TTC549 (cell line): Measurements from ENCODE around the gene IL17RB.

Experiments
- FAIRE-seq: peaks from 2 replicates; lab custom pipeline; 2012; peaks lifted over from hg19 to GRCh38; lab: Jason Lieb, UNC

Gene IL17RB, protein sequence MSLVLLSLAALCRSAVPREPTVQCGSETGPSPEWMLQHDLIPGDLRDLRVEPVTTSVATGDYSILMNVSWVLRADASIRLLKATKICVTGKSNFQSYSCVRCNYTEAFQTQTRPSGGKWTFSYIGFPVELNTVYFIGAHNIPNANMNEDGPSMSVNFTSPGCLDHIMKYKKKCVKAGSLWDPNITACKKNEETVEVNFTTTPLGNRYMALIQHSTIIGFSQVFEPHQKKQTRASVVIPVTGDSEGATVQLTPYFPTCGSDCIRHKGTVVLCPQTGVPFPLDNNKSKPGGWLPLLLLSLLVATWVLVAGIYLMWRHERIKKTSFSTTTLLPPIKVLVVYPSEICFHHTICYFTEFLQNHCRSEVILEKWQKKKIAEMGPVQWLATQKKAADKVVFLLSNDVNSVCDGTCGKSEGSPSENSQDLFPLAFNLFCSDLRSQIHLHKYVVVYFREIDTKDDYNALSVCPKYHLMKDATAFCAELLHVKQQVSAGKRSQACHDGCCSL

GRCh38 chr3:53846134-53846850 is at the start of gene IL17RB, which contains the start of gene CHDH:
Gene IL17RB (plus strand): TSS chr3:53846568. CDS start chr3:53846589, 21 bp downstream.
Gene CHDH (minus strand): TSS chr3:53846419. CDS start chr3:53824008, 22,411 bp downstream.
- FAIRE-seq = no peak

GRCh38 chr3:53798144-53798543 is 48.2 kb upstream of the IL17RB start:
- no peak for FAIRE-seq

- FAIRE-seq = no peak
These were observed 47.0 kb upstream of the IL17RB start for GRCh38 chr3:53799338-53799865.

- no peak for FAIRE-seq
These were observed 46.1 kb upstream of the IL17RB start for GRCh38 chr3:53800041-53800906.

DNA sequence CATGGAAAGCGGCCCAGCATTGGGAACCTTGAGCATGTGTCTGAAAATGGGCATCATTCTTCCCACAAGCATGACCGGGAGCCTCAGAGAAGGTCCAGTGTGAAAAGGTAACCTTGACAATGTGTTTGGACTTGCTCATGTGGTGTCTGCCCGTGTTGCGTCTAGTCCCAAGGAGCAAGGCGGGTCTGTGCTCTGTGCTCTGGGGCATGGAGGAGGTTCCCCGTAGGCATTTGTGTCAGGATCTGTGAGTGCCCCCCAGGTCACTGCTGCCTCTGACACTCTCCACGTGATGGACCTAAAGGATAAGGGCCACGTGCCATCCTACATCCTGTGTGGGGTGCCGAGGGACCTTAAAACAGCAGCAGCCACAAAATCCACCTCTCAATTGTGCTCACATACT is 45.0 kb upstream of the IL17RB start:
- FAIRE-seq = no peak

DNA sequence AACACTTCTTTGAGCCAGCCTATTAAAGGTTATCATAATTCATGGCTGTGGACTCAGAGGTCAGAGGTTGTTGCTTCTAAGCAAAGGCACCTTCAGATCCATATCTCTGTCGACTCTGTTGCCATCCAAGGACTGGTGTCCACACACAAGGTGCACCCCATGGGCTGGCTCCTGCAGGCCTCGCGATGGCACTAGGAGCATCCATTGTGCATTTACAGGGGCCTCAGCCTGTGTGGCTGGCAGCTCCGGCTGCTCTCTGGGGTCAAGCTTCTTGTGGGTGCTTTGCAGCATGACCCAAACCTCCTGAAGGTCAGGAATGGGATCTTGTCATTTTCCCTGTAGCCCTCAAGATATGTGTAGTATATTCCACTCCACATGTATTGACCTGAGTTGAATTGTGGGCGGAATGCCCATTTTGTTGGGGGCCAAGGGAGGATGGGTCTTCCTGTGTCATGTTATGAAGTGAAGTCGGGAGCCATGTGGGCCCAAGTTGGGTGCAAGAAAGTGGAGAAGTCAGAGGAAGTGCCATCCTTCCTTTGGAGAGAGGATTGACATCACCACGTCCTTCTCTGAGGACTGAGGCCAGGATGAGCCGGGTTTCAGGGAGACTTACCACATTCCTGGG is 44.0 kb upstream of the IL17RB start:
- no peak for FAIRE-seq

GRCh38 chr3:53803124-53803815 is 43.1 kb upstream of the IL17RB start:
- FAIRE-seq = no peak

DNA sequence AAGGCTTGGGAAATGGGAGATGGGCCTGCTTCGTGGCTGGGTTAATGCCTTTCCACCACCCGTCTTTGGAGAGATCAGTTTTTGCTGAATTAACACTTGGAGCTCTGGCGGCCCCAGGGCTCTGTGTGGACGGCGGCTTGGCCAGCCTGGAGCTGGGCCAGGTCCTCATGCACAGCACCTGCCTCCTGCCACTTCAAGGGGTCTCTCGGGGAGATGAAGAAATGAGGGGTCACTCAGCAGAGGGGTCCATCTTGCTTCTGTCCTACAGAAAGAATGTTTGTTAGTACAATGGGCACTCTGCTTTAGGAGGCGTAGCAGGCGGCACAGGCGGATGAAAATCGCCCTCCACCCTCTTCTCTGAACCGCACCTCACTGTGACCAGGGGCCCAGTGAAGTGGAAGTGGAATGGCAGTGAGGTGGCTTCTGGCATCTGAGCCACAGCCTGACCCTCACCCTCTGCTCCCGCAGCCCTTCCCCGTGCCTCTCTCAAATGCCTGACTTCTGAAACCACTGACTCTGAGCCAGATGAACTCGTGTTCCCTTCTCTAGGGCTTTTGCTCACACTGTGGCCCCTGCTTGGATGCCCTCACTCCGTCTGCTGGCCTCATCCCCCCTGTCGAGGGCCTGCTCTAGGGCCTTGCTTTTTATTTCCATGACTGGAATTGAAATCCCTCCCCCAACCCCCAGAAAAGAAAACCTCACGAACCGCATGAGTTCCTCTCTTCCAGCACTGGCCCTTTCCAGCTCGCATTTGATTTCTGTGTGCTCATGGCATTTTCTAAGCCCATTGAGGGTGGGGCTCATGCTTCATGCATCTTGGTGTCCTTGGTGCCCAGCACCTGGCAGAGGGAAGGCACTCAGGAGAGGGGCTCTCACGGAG is 42.3 kb upstream of the IL17RB start:
- no peak for FAIRE-seq

DNA sequence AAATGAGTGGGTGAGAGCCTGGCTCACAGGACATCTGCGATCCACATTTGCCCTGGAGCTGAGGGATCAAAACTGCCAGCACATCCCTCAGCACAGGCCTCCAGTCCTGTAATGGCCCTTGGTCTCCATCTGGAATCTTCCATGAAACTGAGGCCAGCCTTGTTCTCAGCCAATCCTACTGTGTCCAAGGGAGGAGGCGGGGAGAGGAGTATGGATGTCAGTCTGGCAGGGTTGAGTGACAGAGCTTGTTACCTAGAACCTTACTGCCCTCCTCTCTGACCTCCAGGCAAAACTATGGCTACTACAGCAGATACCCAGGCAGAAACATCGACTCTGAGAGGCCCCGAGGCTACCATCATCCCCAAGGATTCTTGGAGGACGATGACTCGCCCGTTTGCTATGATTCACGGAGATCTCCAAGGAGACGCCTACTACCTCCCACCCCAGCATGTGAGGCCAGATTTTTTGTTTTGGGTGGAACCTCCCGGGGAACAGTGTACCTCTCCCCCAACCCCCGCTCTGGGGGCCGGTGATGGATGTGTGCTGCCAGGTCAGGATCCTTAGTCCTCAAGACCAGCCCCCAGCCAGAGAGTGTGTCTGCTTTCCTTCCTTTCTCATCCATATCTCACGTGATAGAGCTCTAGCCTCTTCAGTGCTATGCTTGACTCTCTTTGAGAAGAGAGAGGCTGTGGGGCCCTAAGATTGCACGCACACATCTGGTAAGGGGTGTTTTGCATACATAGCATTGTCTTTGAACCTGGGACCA is 41.5 kb upstream of the IL17RB start:
- no peak for FAIRE-seq

- no peak for FAIRE-seq
These were observed 40.8 kb upstream of the IL17RB start for GRCh38 chr3:53805463-53806159.

GRCh38 chr3:53806182-53807116 is 39.9 kb upstream of the IL17RB start:
- no peak for FAIRE-seq

DNA sequence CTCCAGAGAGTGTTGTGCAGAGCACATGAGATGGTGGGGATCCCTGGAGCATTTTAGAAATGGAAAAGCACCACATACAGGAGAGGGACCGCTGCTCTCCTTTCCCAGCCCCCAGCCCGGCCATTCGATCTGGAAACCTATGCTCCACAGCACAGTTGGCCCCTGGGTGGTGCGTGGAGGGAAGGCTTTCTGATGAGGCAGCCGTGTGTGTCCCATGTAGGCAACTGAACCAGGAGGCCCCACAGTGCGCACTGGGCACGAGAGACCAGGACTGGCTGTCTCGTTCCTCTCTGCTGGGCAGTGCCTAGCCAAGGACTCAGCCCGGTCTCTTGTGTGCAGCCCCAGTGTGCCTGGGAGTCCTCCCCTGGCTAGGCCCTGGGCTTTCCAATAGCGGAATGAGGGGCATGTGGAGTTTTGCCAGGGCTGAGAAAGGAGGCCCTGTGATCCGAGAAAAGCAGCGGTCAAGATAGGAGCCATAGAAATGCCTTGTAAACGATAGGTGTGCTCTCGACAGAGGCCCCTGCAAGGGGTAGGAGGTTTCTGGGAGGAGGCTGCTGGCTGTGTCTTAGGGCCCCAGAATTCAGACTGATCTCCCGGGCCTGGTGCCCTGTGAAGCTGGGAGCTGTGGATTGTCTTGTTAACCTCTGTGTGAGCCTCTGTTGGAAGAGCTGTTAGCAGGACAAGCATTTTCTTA is 39.1 kb upstream of the IL17RB start:
- FAIRE-seq = no peak

DNA sequence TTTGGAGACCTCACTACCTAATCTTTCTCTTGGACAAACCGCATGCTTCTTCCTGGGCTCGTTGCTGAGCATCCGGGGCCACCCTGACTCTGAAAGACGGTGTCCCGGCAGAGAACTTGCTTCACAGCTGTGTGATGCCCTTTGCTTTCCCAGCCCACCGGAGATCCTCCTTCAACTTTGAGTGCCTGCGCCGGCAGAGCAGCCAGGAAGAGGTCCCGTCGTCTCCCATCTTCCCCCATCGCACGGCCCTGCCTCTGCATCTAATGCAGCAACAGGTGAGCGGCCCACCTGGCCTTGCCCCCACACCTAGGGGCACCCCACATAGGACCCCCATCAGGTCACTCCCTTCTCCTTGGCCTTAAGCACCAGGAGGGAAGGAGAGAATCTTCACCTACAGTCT is 37.9 kb upstream of the IL17RB start:
- FAIRE-seq = no peak

- no peak for FAIRE-seq
These were observed 37.1 kb upstream of the IL17RB start for GRCh38 chr3:53809267-53809666.

GRCh38 chr3:53809764-53810400 is 36.5 kb upstream of the IL17RB start:
- no peak for FAIRE-seq
